SK-N-SH (cell line): ENCODE data around the gene TRO. TPM values are rescaled to one million over a fixed set of nuclear protein-coding genes. Genes with fewer than 3 reads are reported as not detected.

Experiments
- CTCF ChIA-PET: fragments of 300-600, 350-600 bp; formaldehyde crosslinking; extraction: SDS; loops from one replicate; lab custom pipeline; 2021; lab: Yijun Ruan, JAX
- POLR2A ChIA-PET: fragments of 350-600 bp; sonication (Branson Sonifier 250); formaldehyde crosslinking; extraction: SDS; loops from one replicate; lab custom pipeline; 2020; ENCODE audit warnings: antibody characterized with exemption, inconsistent platforms; lab: Yijun Ruan, JAX
- DNase-seq: peaks from one replicate; pipeline ENCODE4 v3.0.0; 2012
- H2AFZ ChIP-seq: fragments of 200-600 bp; sonication (generic); 2 replicates; pipeline ENCODE4 v1.8.1; 2016; ENCODE audit warnings: antibody characterized with exemption, mild to moderate bottlenecking, low read depth
- H3F3A ChIP-seq: fragments of 200-600 bp; sonication (generic); replicated peaks from 2 replicates; pipeline ENCODE3; 2016; ENCODE audit warnings: antibody characterized with exemption, mild to moderate bottlenecking; ENCODE audit not compliant: insufficient read depth
- H3K27ac ChIP-seq, 2 experiments: fragments of 200-500 bp in 1 of 2; fragments of 200-600 bp in 1 of 2; sonication (Bioruptor generic) in 1 of 2; sonication (generic), shearing (Covaris generic) in 1 of 2; 2 replicates each; pipeline versions ENCODE4 v1.5.1 to v1.6.1; 2014 to 2016; ENCODE audit warnings: low read depth in 2 of 2, inconsistent platforms in 1 of 2, low read length in 1 of 2, mild to moderate bottlenecking in 1 of 2, mixed read lengths in 1 of 2
- H3K27me3 ChIP-seq: fragments of 200-600 bp; sonication (generic), shearing (Covaris generic); 2 replicates; pipeline ENCODE4 v1.6.1; 2016; ENCODE audit warnings: mixed run types; ENCODE audit not compliant: insufficient read depth
- H3K36me3 ChIP-seq, 2 experiments: fragments of 200-500 bp in 1 of 2; fragments of 200-600 bp in 1 of 2; sonication (Bioruptor generic) in 1 of 2; sonication (generic) in 1 of 2; replicated peaks in 1 of 2; 2 replicates each; pipeline versions ENCODE3 to v1.5.1; 2014 to 2016; ENCODE audit warnings: low read length in 1 of 2, mild to moderate bottlenecking in 1 of 2; ENCODE audit not compliant: insufficient read depth in 2 of 2, control insufficient read depth in 1 of 2
- H3K4me1 ChIP-seq, 2 experiments: fragments of 200-500 bp in 1 of 2; fragments of 200-600 bp in 1 of 2; sonication (Bioruptor generic) in 1 of 2; sonication (generic), shearing (Covaris generic) in 1 of 2; 2 replicates each; pipeline versions ENCODE4 v1.5.1 to v1.6.1; 2014 to 2016; ENCODE audit warnings: low read depth in 1 of 2, low read length in 1 of 2, mixed run types in 1 of 2; ENCODE audit not compliant: insufficient read depth in 2 of 2, control insufficient read depth in 1 of 2
- H3K4me2 ChIP-seq: fragments of 200-600 bp; sonication (generic), shearing (Covaris generic); 2 replicates; pipeline ENCODE4 v1.6.1; 2017; ENCODE audit warnings: mixed run types
- H3K4me3 ChIP-seq, 2 experiments: fragments of 200-500 bp in 1 of 2; fragments of 200-600 bp in 1 of 2; sonication (Bioruptor generic) in 1 of 2; sonication (generic), shearing (Covaris generic) in 1 of 2; 2 replicates each; pipeline versions ENCODE4 v1.5.1 to v1.8.1; 2014 to 2016; ENCODE audit warnings: low read depth in 2 of 2, inconsistent platforms in 1 of 2, low read length in 1 of 2, mild to moderate bottlenecking in 1 of 2, mixed read lengths in 1 of 2, moderate library complexity in 1 of 2
- H3K79me2 ChIP-seq: fragments of 200-600 bp; sonication (generic); 2 replicates; pipeline ENCODE4 v1.8.1; 2017; ENCODE audit warnings: mild to moderate bottlenecking; ENCODE audit not compliant: insufficient read depth
- H3K9ac ChIP-seq: fragments of 200-600 bp; sonication (generic); 2 replicates; pipeline ENCODE4 v1.6.1; 2017; ENCODE audit warnings: mixed run types
- H3K9me2 ChIP-seq: fragments of 200-600 bp; sonication (generic); 2 replicates; pipeline ENCODE4 v1.6.1; 2017; ENCODE audit warnings: mixed run types
- H3K9me3 ChIP-seq: fragments of 200-600 bp; sonication (generic); 2 replicates; pipeline ENCODE4 v1.6.1; 2017; ENCODE audit warnings: mixed run types, mild to moderate bottlenecking, moderate library complexity
- H4K20me1 ChIP-seq: fragments of 200-600 bp; sonication (generic); 2 replicates; pipeline ENCODE4 v1.6.1; 2017; ENCODE audit warnings: mild to moderate bottlenecking, mixed run types; ENCODE audit not compliant: insufficient read depth
- EP300 ChIP-seq, 2 experiments: IDR thresholded peaks; 2 replicates each; pipeline versions ENCODE4 v1.4.0 to v1.6.1; 2012; ENCODE audit warnings: borderline replicate concordance in 1 of 2, low read depth in 1 of 2, low read length in 1 of 2
- EZH2phosphoT487 ChIP-seq: fragments of 200-600 bp; sonication (generic); IDR thresholded peaks from 2 replicates; pipeline ENCODE4 v1.6.1; 2017; ENCODE audit warnings: low read depth, mixed run types, mild to moderate bottlenecking, antibody characterized with exemption, moderate library complexity, borderline replicate concordance
- FOSL2 ChIP-seq: IDR thresholded peaks from 2 replicates; pipeline ENCODE4 v1.4.0; 2012; ENCODE audit warnings: low read depth, mild to moderate bottlenecking, moderate library complexity, borderline replicate concordance
- GATA2 ChIP-seq: sonication (generic); formaldehyde crosslinking; IDR thresholded peaks from 2 replicates; pipeline ENCODE4 v1.5.0; 2020; ENCODE audit warnings: mild to moderate bottlenecking, missing genetic modification reagents
- IRF3 ChIP-seq: fragments of 150-350 bp; IDR thresholded peaks from 2 replicates; pipeline ENCODE4 v1.6.1; 2016; ENCODE audit warnings: mild to moderate bottlenecking, low read depth, low read length
- JUND ChIP-seq: IDR thresholded peaks from 2 replicates; pipeline ENCODE4 v1.4.0; 2012
- MXI1 ChIP-seq: IDR thresholded peaks from 2 replicates; pipeline ENCODE4 v1.6.1; 2012; ENCODE audit warnings: mild to moderate bottlenecking, low read depth, low read length, improper control_type of control experiment
- NFIC ChIP-seq: IDR thresholded peaks from 2 replicates; pipeline ENCODE4 v1.4.0; 2012; ENCODE audit warnings: borderline replicate concordance
- NRF1 ChIP-seq: IDR thresholded peaks from 2 replicates; pipeline ENCODE4 v1.6.1; 2012; ENCODE audit warnings: low read depth, mild to moderate bottlenecking, low read length
- RXRA ChIP-seq: IDR thresholded peaks from 2 replicates; pipeline ENCODE4 v1.4.0; 2012; ENCODE audit warnings: low read depth, mild to moderate bottlenecking, borderline replicate concordance
- SIN3A ChIP-seq: IDR thresholded peaks from 2 replicates; pipeline ENCODE4 v1.6.1; 2012; ENCODE audit warnings: low read depth, mild to moderate bottlenecking, low read length, moderate library complexity, borderline replicate concordance
- SMC3 ChIP-seq: IDR thresholded peaks from 2 replicates; pipeline ENCODE4 v1.6.1; 2012; ENCODE audit warnings: low read depth, low read length, improper control_type of control experiment
- TAF1 ChIP-seq: IDR thresholded peaks from 2 replicates; pipeline ENCODE4 v1.6.1; 2012; ENCODE audit warnings: low read depth, mild to moderate bottlenecking, low read length, moderate library complexity, borderline replicate concordance
- TCF12 ChIP-seq: IDR thresholded peaks from 2 replicates; pipeline ENCODE4 v1.4.0; 2012
- USF1 ChIP-seq: IDR thresholded peaks from 2 replicates; pipeline ENCODE4 v1.4.0; 2012; ENCODE audit warnings: low read depth, borderline replicate concordance
- USF2 ChIP-seq: fragments of 150-350 bp; IDR thresholded peaks from 2 replicates; pipeline ENCODE4 v1.6.1; 2017; ENCODE audit warnings: antibody characterized with exemption, low read length, low read depth, borderline replicate concordance
- YY1 ChIP-seq: IDR thresholded peaks from 2 replicates; pipeline ENCODE4 v1.4.0; 2012; ENCODE audit warnings: low read depth, mild to moderate bottlenecking
- WGBS: methylation state at CpG from one replicate; pipeline ENCODE4 v1.1.6; 2017; ENCODE audit warnings: low lambda C conversion rate; 5-methylcytosine and 5-hydroxymethylcytosine counted together
- polyA plus RNA-seq, 3 experiments: library from polyadenylated mRNA; depleted of rRNA; stranded (reverse); fragments of >200 nt; gene quantifications; 2 replicates each; pipeline ENCODE4 v1.2.3, GENCODE V29; 2012
- TF ChIP-seq, protein P1 (sequence below): IDR thresholded peaks from 2 replicates; pipeline ENCODE4 v1.6.1; 2012; ENCODE audit warnings: mild to moderate bottlenecking, low read depth, low read length, moderate library complexity
- TF ChIP-seq, protein P2 (sequence below): IDR thresholded peaks from 2 replicates; pipeline ENCODE4 v1.4.0; 2012; ENCODE audit warnings: low read depth, borderline replicate concordance

TRO gene
- polyA plus RNA-seq, 1 of the 3 experiments (the other 2 are of a cell fraction) = 59.1 TPM

DNA sequence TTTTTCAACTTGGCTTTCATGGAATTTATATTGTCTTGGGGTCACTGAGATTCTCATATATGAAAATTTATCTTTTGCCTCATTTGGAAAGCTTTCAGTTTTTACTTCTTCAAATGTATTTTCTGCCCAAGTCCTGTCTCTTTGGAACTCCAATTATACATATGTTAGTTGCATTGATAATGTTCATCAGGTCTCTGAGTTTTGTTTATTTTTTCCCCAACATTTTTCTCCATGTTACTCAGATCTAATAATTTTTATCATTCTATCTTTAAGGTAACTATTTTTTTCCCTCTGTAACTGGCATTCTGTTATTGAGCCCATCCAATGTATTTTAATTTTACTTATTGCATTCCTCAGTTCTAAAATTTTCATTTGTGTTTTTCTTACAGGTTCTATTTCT is 10.7 kb upstream of the TRO start:
- CTCF ChIA-PET = no interaction called here

DNA sequence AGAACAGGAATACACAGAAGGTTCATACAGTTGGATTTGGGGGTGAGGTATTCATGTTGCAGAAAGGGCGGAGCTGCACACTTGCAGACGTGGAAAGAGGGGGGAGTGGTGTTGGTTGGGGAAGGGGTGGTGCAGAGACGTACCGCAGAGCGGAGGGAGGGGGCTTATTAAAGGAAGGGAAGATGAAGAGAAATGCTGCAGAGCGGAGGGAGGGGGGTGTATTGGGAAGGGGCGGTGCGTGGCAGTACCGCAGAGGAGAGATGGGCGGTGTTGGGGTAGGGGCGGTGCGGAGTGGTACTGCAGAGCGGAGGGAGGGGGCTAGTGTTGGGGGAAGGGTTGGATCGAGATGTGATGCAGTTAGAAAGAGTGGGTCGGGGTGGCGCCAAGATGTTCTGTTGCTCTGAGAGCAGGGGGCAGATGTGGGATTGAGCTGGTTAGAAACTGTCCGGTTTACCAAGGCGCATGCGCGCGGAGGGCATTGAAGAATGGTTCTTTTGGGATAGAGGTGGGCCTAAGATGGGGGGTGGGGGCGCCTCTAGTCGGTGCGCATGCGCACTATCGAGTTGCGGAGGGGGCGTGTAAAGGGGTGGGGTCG is 900 bp downstream of the TRO start:
- Histone ChIP-seq H3K4me2 (peak overlapping the region; percentile 64), H2AFZ (peak overlapping the region; percentile 91; the same call in 1 of the 2 replicates), H3K27me3 (no peaks in the 10 kb centered on the region), H3K27ac (peak overlapping the region in 1 of 2 experiments; percentile 86; a peak in 2 of 4 replicates), H3K4me1 (peaks cover 0 to 6% of the 10 kb centered on the region in 2 experiments; a peak in 1 of 4 replicates), H4K20me1 (no peaks in the 10 kb centered on the region), H3K4me3 (peak overlapping the region; percentile 71 to 76), H3K9me3 (no peaks in the 10 kb centered on the region), H3K79me2 (no peaks in the 10 kb centered on the region), H3K36me3 (peaks cover 0 to 16% of the 10 kb centered on the region in 2 experiments), H3F3A (no peaks in the 10 kb centered on the region), H3K9ac (peak overlapping the region; percentile 65), H3K9me2 (no peaks in the 10 kb centered on the region)
- CTCF ChIA-PET = interaction anchor here (0.6 to 0.8 kb wide), 2 partner anchors 29 to 282 kb away, joined by 3 read pairs; no protein-coding TSS in a partner anchor
- DNase-seq = peak; percentile 83
- POLR2A ChIA-PET = interaction anchor here (1.0 to 2.4 kb wide), 4 partner anchors 79 to 282 kb away, joined by 3 to 12 read pairs (median 6); partner anchors contain the start of gene APEX2
- 16% methylated on average over 29 of the region's 29 CpGs for WGBS
- TF ChIP-seq, protein P1, sequence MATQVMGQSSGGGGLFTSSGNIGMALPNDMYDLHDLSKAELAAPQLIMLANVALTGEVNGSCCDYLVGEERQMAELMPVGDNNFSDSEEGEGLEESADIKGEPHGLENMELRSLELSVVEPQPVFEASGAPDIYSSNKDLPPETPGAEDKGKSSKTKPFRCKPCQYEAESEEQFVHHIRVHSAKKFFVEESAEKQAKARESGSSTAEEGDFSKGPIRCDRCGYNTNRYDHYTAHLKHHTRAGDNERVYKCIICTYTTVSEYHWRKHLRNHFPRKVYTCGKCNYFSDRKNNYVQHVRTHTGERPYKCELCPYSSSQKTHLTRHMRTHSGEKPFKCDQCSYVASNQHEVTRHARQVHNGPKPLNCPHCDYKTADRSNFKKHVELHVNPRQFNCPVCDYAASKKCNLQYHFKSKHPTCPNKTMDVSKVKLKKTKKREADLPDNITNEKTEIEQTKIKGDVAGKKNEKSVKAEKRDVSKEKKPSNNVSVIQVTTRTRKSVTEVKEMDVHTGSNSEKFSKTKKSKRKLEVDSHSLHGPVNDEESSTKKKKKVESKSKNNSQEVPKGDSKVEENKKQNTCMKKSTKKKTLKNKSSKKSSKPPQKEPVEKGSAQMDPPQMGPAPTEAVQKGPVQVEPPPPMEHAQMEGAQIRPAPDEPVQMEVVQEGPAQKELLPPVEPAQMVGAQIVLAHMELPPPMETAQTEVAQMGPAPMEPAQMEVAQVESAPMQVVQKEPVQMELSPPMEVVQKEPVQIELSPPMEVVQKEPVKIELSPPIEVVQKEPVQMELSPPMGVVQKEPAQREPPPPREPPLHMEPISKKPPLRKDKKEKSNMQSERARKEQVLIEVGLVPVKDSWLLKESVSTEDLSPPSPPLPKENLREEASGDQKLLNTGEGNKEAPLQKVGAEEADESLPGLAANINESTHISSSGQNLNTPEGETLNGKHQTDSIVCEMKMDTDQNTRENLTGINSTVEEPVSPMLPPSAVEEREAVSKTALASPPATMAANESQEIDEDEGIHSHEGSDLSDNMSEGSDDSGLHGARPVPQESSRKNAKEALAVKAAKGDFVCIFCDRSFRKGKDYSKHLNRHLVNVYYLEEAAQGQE = no peak
- TF ChIP-seq SMC3 = no peak
- TF ChIP-seq YY1 = no peak
- TF ChIP-seq SIN3A = no peak
- TF ChIP-seq TCF12 = no peak
- no peak for TF ChIP-seq EP300 (IDR thresholded peaks at IDR 0.05; ENCODE audit: borderline replicate concordance in 1 of 2, low read depth in 1 of 2, low read length in 1 of 2)
- TF ChIP-seq USF2 = no peak
- no peak for TF ChIP-seq RXRA
- TF ChIP-seq NFIC = no peak
- TF ChIP-seq FOSL2 = no peak
- 0 out of 2 replicates have a peak, but pooled peaks have one; percentile 34 for TF ChIP-seq MXI1
- peak; percentile 79 for TF ChIP-seq NRF1
- TF ChIP-seq GATA2 (CRISPR knock-in tag) = no peak
- no peak for TF ChIP-seq JUND
- TF ChIP-seq, protein P2, sequence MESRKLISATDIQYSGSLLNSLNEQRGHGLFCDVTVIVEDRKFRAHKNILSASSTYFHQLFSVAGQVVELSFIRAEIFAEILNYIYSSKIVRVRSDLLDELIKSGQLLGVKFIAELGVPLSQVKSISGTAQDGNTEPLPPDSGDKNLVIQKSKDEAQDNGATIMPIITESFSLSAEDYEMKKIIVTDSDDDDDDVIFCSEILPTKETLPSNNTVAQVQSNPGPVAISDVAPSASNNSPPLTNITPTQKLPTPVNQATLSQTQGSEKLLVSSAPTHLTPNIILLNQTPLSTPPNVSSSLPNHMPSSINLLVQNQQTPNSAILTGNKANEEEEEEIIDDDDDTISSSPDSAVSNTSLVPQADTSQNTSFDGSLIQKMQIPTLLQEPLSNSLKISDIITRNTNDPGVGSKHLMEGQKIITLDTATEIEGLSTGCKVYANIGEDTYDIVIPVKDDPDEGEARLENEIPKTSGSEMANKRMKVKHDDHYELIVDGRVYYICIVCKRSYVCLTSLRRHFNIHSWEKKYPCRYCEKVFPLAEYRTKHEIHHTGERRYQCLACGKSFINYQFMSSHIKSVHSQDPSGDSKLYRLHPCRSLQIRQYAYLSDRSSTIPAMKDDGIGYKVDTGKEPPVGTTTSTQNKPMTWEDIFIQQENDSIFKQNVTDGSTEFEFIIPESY = no peak
- TF ChIP-seq USF1 = no peak
- no peak for TF ChIP-seq IRF3

More for the DNA sequence above, 10.7 kb upstream of the TRO start:
- Histone ChIP-seq H3K4me3 (no peak overlapping the region), H3K27me3 (no peaks in the 10 kb centered on the region), H3K36me3 (no peaks in the 10 kb centered on the region), H3K27ac (no peak overlapping the region), H3K9me2 (no peaks in the 10 kb centered on the region), H3K79me2 (no peaks in the 10 kb centered on the region), H3K4me2 (no peak overlapping the region), H2AFZ (no peak overlapping the region), H3F3A (no peaks in the 10 kb centered on the region), H4K20me1 (no peaks in the 10 kb centered on the region), H3K9ac (no peak overlapping the region), H3K9me3 (peaks cover 3% of the 10 kb centered on the region; the same call in 1 of the 2 replicates), H3K4me1 (no peaks in the 10 kb centered on the region)
- TF ChIP-seq EZH2phosphoT487 (no peak), TCF12 (no peak), TAF1 (no peak), MXI1 (no peak)
- POLR2A ChIA-PET = no interaction called here
- DNase-seq = no peak
